OCI-LY1 (cell line): ENCODE measurements around the gene ABHD1.

Experiments used
- H2AFZ ChIP-seq: fragments of 200-600 bp; sonication (generic), shearing (Covaris generic); 2 replicates; pipeline ENCODE4 v1.6.0; 2014; ENCODE audit warnings: antibody characterized with exemption, mild to moderate bottlenecking, low read length
- H3F3A ChIP-seq: fragments of 200-600 bp; sonication (generic), shearing (Covaris generic); 2 replicates; pipeline ENCODE4 v1.6.0; 2014; ENCODE audit warnings: mild to moderate bottlenecking, antibody characterized with exemption, low read length, moderate library complexity; ENCODE audit not compliant: insufficient read depth
- H3K27ac ChIP-seq: fragments of 200-600 bp; sonication (generic); 2 replicates; pipeline ENCODE4 v1.5.1; 2014; ENCODE audit warnings: low read length, mixed run types, mild to moderate bottlenecking, low read depth; ENCODE audit not compliant: poor library complexity, severe bottlenecking
- H3K27me3 ChIP-seq: fragments of 200-600 bp; sonication (generic); 2 replicates; pipeline ENCODE4 v1.6.0; 2014; ENCODE audit warnings: antibody characterized with exemption, mild to moderate bottlenecking, low read length, moderate library complexity; ENCODE audit not compliant: insufficient read depth
- H3K36me3 ChIP-seq: fragments of 200-600 bp; sonication (generic); 2 replicates; pipeline ENCODE4 v1.6.1; 2014; ENCODE audit warnings: mild to moderate bottlenecking, antibody characterized with exemption, low read length, moderate library complexity, mixed read lengths; ENCODE audit not compliant: insufficient read depth
- H3K4me1 ChIP-seq: fragments of 200-600 bp; sonication (generic); 2 replicates; pipeline ENCODE4 v1.5.1; 2014; ENCODE audit warnings: mild to moderate bottlenecking, low read length, moderate library complexity; ENCODE audit not compliant: insufficient read depth, severe bottlenecking
- H3K4me2 ChIP-seq: fragments of 200-600 bp; sonication (generic), shearing (Covaris generic); 2 replicates; pipeline ENCODE4 v1.6.1; 2014; ENCODE audit warnings: low read length
- H3K4me3 ChIP-seq: fragments of 200-600 bp; sonication (generic); 2 replicates; pipeline ENCODE4 v1.5.1; 2014; ENCODE audit warnings: low read length, low read depth, mild to moderate bottlenecking, mixed read lengths; ENCODE audit not compliant: poor library complexity, severe bottlenecking
- H3K79me2 ChIP-seq: fragments of 200-600 bp; shearing (Covaris generic); 2 replicates; pipeline ENCODE4 v1.6.1; 2016; ENCODE audit warnings: mixed run types, low read length, mixed read lengths; ENCODE audit not compliant: insufficient read depth
- H3K9ac ChIP-seq: fragments of 200-600 bp; sonication (generic), shearing (Covaris generic); 2 replicates; pipeline ENCODE4 v1.6.1; 2014; ENCODE audit warnings: mild to moderate bottlenecking, low read length, mixed read lengths
- H3K9me2 ChIP-seq: fragments of 200-600 bp; sonication (generic), shearing (Covaris generic); 2 replicates; pipeline ENCODE4 v1.6.1; 2014; ENCODE audit warnings: low read depth, mild to moderate bottlenecking, low read length, mixed read lengths
- H3K9me3 ChIP-seq: fragments of 200-600 bp; shearing (Covaris generic); 2 replicates; pipeline ENCODE4 v1.6.1; 2014; ENCODE audit warnings: low read length, mixed read lengths
- H4K20me1 ChIP-seq: fragments of 200-600 bp; sonication (generic), shearing (Covaris generic); 2 replicates; pipeline ENCODE4 v1.6.0; 2016; ENCODE audit warnings: mild to moderate bottlenecking, low read length; ENCODE audit not compliant: insufficient read depth
- EZH2 ChIP-seq: fragments of 200-600 bp; sonication (generic), shearing (Covaris generic); IDR thresholded peaks from 2 replicates; pipeline ENCODE4 v1.8.0; 2017; ENCODE audit warnings: borderline replicate concordance, mixed run types, mild to moderate bottlenecking, antibody characterized with exemption, low read length, moderate library complexity, mixed read lengths
- TF ChIP-seq, protein P1 (sequence below): fragments of 200-600 bp; sonication (generic), shearing (Covaris generic); IDR thresholded peaks from 2 replicates; pipeline ENCODE4 v1.5.1; 2017; ENCODE audit warnings: mild to moderate bottlenecking, antibody characterized with exemption, low read length, moderate library complexity, mixed read lengths

ABHD1 gene

DNA sequence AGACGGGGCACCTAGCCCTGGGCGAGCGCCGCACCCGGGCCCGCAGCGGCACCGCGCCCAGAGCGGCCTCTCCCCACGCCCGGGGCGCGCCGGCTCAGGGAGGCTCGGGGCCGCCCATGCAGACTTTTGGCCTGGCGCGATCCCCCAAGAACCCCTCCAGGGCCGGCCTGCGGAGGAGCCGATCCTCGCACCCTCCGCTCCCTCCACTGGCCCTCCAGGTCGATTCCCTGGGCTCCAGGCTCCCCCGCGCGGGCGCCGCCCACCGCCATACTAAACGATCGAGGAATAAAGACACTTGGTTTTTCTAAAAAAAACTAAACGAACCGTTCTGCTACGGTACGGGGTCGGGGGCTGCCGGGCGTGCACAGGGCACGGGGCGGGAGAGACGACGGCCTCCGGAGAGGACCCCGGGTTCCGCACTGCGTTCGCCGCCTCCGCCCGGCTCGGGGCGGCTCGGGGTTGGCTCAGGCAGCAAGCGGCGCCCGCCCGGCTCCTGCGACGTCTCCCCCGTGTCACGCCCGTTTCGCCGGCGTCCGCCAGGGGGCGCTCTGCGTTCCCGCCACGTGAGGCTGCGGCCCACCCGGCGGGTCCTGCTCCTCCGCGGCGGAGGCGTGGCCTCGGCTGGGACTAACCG lies 37.4 kb upstream of the ABHD1 start:
- no peaks in the 10 kb centered on the region for H3K79me2 ChIP-seq
- no peaks in the 10 kb centered on the region for H3K9me3 ChIP-seq
- H3K9ac ChIP-seq: peak overlapping the region; percentile 73
- 0 out of 2 replicates have a peak, but pooled peaks cover 11% of the 10 kb centered on the region for H3K27me3 ChIP-seq
- no peaks in the 10 kb centered on the region for H3F3A ChIP-seq
- H3K27ac ChIP-seq: no peak overlapping the region
- no peak overlapping the region for H2AFZ ChIP-seq
- no peaks in the 10 kb centered on the region for H3K36me3 ChIP-seq
- peak overlapping the region; percentile 67 for H3K4me3 ChIP-seq
- no peak for TF ChIP-seq EZH2
- TF ChIP-seq, protein P1, sequence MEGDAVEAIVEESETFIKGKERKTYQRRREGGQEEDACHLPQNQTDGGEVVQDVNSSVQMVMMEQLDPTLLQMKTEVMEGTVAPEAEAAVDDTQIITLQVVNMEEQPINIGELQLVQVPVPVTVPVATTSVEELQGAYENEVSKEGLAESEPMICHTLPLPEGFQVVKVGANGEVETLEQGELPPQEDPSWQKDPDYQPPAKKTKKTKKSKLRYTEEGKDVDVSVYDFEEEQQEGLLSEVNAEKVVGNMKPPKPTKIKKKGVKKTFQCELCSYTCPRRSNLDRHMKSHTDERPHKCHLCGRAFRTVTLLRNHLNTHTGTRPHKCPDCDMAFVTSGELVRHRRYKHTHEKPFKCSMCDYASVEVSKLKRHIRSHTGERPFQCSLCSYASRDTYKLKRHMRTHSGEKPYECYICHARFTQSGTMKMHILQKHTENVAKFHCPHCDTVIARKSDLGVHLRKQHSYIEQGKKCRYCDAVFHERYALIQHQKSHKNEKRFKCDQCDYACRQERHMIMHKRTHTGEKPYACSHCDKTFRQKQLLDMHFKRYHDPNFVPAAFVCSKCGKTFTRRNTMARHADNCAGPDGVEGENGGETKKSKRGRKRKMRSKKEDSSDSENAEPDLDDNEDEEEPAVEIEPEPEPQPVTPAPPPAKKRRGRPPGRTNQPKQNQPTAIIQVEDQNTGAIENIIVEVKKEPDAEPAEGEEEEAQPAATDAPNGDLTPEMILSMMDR: peak; percentile 63
- peaks cover 25% of the 10 kb centered on the region for H3K4me1 ChIP-seq
- H3K4me2 ChIP-seq: peak overlapping the region; percentile 88
- H4K20me1 ChIP-seq: no peaks in the 10 kb centered on the region
- no peaks in the 10 kb centered on the region for H3K9me2 ChIP-seq

DNA sequence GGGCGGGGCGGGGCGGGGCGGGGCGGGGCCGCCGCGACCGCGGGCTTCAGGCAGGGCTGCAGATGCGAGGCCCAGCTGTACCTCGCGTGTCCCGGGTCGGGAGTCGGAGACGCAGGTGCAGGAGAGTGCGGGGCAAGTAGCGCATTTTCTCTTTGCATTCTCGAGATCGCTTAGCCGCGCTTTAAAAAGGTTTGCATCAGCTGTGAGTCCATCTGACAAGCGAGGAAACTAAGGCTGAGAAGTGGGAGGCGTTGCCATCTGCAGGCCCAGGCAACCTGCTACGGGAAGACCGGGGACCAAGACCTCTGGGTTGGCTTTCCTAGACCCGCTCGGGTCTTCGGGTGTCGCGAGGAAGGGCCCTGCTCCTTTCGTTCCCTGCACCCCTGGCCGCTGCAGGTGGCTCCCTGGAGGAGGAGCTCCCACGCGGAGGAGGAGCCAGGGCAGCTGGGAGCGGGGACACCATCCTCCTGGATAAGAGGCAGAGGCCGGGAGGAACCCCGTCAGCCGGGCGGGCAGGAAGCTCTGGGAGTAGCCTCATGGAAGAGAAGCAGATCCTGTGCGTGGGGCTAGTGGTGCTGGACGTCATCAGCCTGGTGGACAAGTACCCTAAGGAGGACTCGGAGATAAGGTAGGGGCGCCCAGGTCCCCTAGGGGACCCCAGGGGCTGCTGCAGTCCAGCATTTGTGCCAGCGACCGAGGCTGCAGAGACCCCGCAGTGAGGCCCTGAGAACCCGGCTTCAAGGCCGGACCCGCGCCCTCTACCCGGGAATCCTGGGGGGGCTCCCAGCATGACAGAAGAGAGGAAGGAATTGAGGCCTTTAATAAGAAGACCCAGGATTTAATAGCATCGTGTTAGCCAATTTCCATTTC lies 36.7 kb upstream of the ABHD1 start, which contains the start of gene KHK:
Gene KHK (plus strand): TSS at position 49 of the 870 bp plus-strand sequence. CDS start 488 bp downstream, at position 537.
- H3K9me2 ChIP-seq: no peaks in the 10 kb centered on the region
- peak within 1 kb of the TSS; percentile 73 for H3K9ac ChIP-seq
- no peak for TF ChIP-seq EZH2
- TF ChIP-seq, protein P1: no peak
- no peak within 1 kb of the TSS for H2AFZ ChIP-seq
- no peaks in the 10 kb centered on the region for H3K79me2 ChIP-seq
- H3K27ac ChIP-seq: no peak within 1 kb of the TSS
- H3F3A ChIP-seq: no peaks in the 10 kb centered on the region
- H4K20me1 ChIP-seq: no peaks in the 10 kb centered on the region
- no peaks in the 10 kb centered on the region for H3K36me3 ChIP-seq
- peak within 1 kb of the TSS; percentile 95 for H3K4me2 ChIP-seq
- H3K27me3 ChIP-seq: 0 out of 2 replicates have a peak, but pooled peaks cover 11% of the 10 kb centered on the region
- peak within 1 kb of the TSS; percentile 67 for H3K4me3 ChIP-seq
- H3K9me3 ChIP-seq: no peaks in the 10 kb centered on the region
- peaks cover 17% of the 10 kb centered on the region for H3K4me1 ChIP-seq

GRCh38 chr2:27087823-27088410 lies 35.7 kb upstream of the ABHD1 start:
- Histone ChIP-seq H3K9ac (no peak overlapping the region), H3K9me3 (no peaks in the 10 kb centered on the region), H4K20me1 (no peaks in the 10 kb centered on the region), H3K4me2 (no peak overlapping the region), H3K27ac (no peak overlapping the region), H2AFZ (no peak overlapping the region), H3F3A (no peaks in the 10 kb centered on the region), H3K36me3 (no peaks in the 10 kb centered on the region), H3K4me3 (no peak overlapping the region), H3K9me2 (no peaks in the 10 kb centered on the region), H3K4me1 (peaks cover 17% of the 10 kb centered on the region), H3K79me2 (no peaks in the 10 kb centered on the region), H3K27me3 (0 out of 2 replicates have a peak, but pooled peaks cover 11% of the 10 kb centered on the region)
- TF ChIP-seq EZH2: no peak
- TF ChIP-seq, protein P1: no peak
